ENCODE measurements around the gene HTD2.

DNA sequence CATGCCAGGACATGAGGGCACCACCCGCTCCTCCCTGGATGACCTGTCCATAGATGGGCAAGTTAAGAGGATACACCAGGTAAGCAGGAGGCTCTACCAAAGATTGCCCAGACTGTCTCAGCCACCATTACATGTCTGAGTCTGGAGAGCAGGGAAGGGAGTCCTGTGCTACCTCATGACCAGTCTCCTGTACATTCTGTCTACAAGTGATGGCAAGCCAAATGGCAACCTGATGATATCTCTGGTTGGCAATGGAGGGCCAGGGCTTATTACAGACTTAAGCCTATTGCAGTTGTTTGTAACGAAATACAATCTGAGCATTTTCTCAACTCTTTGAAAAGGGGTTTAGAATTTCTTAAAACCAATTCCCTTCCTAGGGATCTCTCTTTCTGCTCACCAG, 37.0 kb upstream of the HTD2 start:
- TF ChIP-seq, protein P1, sequence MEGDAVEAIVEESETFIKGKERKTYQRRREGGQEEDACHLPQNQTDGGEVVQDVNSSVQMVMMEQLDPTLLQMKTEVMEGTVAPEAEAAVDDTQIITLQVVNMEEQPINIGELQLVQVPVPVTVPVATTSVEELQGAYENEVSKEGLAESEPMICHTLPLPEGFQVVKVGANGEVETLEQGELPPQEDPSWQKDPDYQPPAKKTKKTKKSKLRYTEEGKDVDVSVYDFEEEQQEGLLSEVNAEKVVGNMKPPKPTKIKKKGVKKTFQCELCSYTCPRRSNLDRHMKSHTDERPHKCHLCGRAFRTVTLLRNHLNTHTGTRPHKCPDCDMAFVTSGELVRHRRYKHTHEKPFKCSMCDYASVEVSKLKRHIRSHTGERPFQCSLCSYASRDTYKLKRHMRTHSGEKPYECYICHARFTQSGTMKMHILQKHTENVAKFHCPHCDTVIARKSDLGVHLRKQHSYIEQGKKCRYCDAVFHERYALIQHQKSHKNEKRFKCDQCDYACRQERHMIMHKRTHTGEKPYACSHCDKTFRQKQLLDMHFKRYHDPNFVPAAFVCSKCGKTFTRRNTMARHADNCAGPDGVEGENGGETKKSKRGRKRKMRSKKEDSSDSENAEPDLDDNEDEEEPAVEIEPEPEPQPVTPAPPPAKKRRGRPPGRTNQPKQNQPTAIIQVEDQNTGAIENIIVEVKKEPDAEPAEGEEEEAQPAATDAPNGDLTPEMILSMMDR (IDR thresholded peaks at IDR 0.05), result no peak
- no peak for TF ChIP-seq ZFX (IDR thresholded peaks at IDR 0.05; ENCODE audit: borderline replicate concordance)

Measured in 22Rv1 (cell line).